Measurements from ENCODE around the gene PRKCSH.

GRCh38 chr19:11494634-11495285 lies 59.3 kb downstream of the PRKCSH start:
- TF ChIP-seq CTCF (conservative IDR thresholded peaks at IDR 0.05; ENCODE audit: low read length) (no peak), EZH2phosphoT487 (IDR thresholded peaks at IDR 0.05; ENCODE audit: borderline replicate concordance) (no peak)

Measured in Loucy (cell line).